Mononuclear cell (primary cell): ENCODE data around the gene CCDC183. TPM values are rescaled to one million over a fixed set of nuclear protein-coding genes. Genes with fewer than 3 reads are reported as not detected.

Source experiments
- H3K27me3 ChIP-seq: 2 replicates; pipeline ENCODE4 v1.6.0; 2011; ENCODE audit warnings: low read length, control low read depth; ENCODE audit not compliant: insufficient read depth
- H3K4me1 ChIP-seq: 2 replicates; pipeline ENCODE4 v1.5.1; 2011; ENCODE audit warnings: mild to moderate bottlenecking, low read length, control low read depth; ENCODE audit not compliant: insufficient read depth
- H3K4me3 ChIP-seq: 2 replicates; pipeline ENCODE4 v1.5.1; 2011; ENCODE audit warnings: mild to moderate bottlenecking, low read length, moderate library complexity
- H3K9me3 ChIP-seq: 2 replicates; pipeline ENCODE4 v1.5.1; 2011; ENCODE audit warnings: low read depth, mild to moderate bottlenecking, control low read depth, low read length
- total RNA-seq: library from RNA; depleted of rRNA; stranded (reverse); fragments of >200 nt; gene quantifications from one replicate; pipeline ENCODE4 v1.2.3, GENCODE V29; 2012

Gene CCDC183
- total RNA-seq, 1 donor, result 1.7 TPM

DNA sequence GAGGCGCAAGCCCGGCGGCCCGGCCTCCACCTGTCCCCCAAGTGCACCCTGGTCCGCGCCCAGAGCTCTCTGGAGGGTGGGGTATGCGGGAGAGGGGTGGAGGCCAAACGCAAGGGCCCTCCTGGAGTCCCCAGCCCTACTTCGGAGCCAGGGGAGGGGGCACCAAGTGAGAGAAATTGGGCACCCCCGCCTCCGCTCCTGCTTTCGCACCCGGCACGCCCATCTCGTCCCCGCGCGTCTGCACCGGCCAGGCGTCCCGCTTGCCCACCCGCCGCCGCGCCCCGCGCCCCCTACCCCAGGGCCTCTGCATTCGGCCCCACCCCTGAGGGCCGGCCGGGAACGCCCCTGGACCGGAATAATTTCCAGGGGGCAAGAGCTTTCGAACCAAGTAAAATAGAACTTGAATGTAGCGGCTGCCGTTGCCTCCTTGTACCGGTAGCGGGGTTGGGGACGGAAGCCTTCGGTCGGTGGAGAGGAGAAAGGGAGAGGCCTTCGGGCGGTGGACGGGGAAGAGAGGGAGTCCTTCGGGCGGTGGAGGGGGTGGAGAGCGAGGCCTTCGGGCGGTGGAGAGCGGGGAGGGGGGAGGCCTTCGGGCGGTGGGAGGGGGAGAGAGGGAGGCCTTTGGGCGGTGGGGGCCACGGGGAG lies 52.4 kb downstream of the CCDC183 start:
- H3K9me3 ChIP-seq, result no peaks in the 10 kb centered on the region
- H3K27me3 ChIP-seq, result peaks cover 22% of the 10 kb centered on the region
- H3K4me1 ChIP-seq, result peaks cover 38% of the 10 kb centered on the region
- H3K4me3 ChIP-seq, result peak overlapping the region; percentile 67

GRCh38 chr9:136849038-136849959 lies 53.2 kb downstream of the CCDC183 start, which contains the start of gene PHPT1:
PHPT1 (plus strand) TSS chr9:136849409; CDS start chr9:136849431, 22 bp downstream.
- H3K4me1 ChIP-seq, result peaks cover 33% of the 10 kb centered on the region
- peaks cover 18% of the 10 kb centered on the region for H3K27me3 ChIP-seq
- H3K9me3 ChIP-seq, result no peaks in the 10 kb centered on the region
- peak within 1 kb of the TSS; percentile 67 for H3K4me3 ChIP-seq

- Histone ChIP-seq H3K4me3 (peak overlapping the region; percentile 20), H3K4me1 (peaks cover 32% of the 10 kb centered on the region), H3K9me3 (no peaks in the 10 kb centered on the region), H3K27me3 (peaks cover 16% of the 10 kb centered on the region)
Measured at GRCh38 chr9:136849960-136850865, 54.1 kb downstream of the CCDC183 start.

GRCh38 chr9:136850866-136851775 lies 55.0 kb downstream of the CCDC183 start:
- H3K4me1 ChIP-seq, result peaks cover 32% of the 10 kb centered on the region
- no peak overlapping the region for H3K4me3 ChIP-seq
- peaks cover 8% of the 10 kb centered on the region for H3K27me3 ChIP-seq
- H3K9me3 ChIP-seq, result no peaks in the 10 kb centered on the region

DNA sequence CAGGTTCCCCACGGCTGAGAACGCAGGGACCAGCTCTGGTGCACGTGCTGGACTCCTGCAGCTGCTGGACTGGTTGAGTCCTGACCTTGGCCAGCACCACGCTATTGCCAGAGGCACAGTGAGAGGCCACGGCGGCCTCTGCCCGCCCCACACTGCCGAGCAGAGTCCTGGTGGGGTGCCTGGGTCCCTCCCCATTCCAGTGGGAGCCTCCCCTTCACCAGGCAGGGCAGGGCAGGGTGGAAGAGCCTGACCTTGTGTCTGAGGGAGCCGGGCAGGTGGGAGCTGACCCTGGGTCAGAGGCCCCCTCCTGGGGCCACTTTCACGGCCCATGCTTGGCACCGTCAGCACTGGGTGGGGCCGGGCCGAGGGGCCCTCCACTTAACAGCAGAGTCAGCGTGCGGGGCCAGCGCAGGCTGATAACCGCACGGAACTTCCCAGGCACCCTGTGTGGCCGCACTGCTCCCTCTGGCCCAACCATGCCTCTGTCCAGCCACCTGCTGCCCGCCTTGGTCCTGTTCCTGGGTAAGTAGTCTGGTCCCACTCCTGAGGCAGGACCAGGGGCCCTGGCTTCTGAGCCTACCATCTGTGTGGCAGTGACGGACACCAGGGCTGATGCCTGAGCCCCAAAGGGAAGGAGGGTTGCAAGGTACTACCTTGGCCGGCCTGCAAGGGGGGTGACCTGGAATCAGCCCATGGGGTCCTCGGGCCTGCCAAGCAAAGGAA lies 56.0 kb downstream of the CCDC183 start, which contains the start of gene MAMDC4:
MAMDC4 (plus strand) TSS at position 406 of the 723 bp plus-strand sequence; CDS start at position 477, 71 bp downstream.
- no peaks in the 10 kb centered on the region for H3K9me3 ChIP-seq

DNA sequence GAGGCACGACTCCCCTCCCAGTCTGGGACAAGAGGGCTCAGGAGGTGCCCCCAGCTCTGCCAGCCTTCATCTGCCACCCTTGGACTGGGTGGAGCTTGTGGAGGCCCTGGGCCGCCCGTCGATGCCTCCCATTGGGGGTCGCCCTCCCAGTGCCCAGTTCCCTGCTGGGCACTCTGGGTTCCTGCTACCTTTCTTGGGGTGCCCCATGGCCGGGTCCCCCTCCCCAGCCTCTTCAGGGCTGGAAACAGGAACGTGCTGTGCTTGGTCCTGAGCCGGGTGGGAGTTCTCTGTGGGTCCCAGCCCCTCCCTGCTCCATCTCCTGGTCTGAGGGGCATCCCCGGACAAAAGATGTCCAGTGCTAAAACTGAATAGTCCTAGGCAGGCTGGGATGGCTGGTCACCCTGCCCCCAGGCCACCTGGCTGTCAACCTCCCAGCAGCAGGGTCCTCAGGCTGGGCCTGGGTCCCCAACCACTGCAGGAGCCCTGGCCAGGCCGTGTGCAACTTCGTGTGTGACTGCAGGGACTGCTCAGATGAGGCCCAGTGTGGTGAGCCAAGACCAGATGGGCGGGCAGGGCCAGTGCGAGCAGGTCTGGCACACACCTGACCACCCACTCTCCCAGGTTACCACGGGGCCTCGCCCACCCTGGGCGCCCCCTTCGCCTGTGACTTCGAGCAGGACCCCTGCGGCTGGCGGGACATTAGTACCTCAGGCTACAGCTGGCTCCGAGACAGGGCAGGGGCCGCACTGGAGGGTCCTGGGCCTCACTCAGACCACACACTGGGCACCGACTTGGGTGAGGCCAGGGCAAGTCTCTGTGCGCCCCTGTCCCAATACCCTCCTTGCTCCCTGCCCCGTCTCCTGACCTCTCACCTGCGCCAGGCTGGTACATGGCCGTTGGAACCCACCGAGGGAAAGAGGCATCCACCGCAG lies 56.8 kb downstream of the CCDC183 start:
- Histone ChIP-seq H3K4me1 (peaks cover 16% of the 10 kb centered on the region), H3K9me3 (no peaks in the 10 kb centered on the region), H3K27me3 (peaks cover 2% of the 10 kb centered on the region), H3K4me3 (no peak overlapping the region)

More for the DNA sequence above, 56.0 kb downstream of the CCDC183 start, which contains the start of gene MAMDC4:
- Histone ChIP-seq H3K4me1 (peaks cover 22% of the 10 kb centered on the region), H3K27me3 (peaks cover 5% of the 10 kb centered on the region), H3K4me3 (no peak within 1 kb of the TSS)

DNA sequence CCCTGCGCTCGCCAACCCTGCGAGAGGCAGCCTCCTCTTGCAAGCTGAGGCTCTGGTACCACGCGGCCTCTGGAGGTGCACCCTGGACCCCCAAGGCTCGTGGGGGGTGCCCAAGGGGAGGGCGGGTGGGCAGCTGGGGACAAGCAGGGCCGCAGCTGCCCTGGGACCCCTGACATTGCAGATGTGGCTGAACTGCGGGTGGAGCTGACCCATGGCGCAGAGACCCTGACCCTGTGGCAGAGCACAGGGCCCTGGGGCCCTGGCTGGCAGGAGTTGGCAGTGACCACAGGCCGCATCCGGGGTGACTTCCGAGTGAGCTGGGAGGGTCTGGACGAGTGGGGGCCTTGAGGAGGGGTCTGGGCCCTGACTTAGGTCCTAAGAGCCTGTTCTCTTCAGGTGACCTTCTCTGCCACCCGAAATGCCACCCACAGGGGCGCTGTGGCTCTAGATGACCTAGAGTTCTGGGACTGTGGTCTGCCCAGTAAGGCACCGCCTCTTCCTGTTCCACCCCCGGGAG lies 57.5 kb downstream of the CCDC183 start:
- peaks cover 9% of the 10 kb centered on the region for H3K4me1 ChIP-seq
- H3K4me3 ChIP-seq, result no peak overlapping the region
- no peaks in the 10 kb centered on the region for H3K27me3 ChIP-seq
- H3K9me3 ChIP-seq, result no peaks in the 10 kb centered on the region

DNA sequence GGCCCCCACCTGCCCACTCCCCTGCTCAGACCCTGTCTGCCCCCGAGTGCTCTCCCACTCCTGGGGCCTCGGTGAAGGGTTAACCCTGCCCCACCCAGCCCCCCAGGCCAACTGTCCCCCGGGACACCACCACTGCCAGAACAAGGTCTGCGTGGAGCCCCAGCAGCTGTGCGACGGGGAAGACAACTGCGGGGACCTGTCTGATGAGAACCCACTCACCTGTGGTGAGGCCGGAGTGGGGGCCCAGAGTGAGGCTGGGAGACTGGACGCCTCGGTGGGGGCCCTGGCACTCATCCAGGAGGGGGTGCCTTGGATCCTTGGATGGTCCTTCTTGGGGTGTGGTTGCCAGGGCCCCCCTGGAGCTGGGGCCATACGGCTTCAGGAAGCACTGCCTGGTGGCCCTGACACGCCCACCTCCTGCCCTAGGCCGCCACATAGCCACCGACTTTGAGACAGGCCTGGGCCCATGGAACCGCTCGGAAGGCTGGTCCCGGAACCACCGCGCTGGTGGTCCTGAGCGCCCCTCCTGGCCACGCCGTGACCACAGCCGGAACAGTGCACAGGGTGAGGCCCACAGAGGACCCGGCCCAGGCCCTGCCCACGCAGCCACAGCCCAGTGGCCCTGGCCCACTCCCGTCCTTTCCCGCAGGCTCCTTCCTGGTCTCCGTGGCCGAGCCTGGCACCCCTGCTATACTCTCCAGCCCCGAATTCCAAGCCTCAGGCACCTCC lies 58.1 kb downstream of the CCDC183 start:
- peaks cover 9% of the 10 kb centered on the region for H3K4me1 ChIP-seq
- no peaks in the 10 kb centered on the region for H3K27me3 ChIP-seq
- H3K4me3 ChIP-seq, result no peak overlapping the region
- H3K9me3 ChIP-seq, result no peaks in the 10 kb centered on the region

- Histone ChIP-seq H3K4me3 (no peak overlapping the region), H3K9me3 (no peaks in the 10 kb centered on the region), H3K4me1 (peaks cover 6% of the 10 kb centered on the region), H3K27me3 (no peaks in the 10 kb centered on the region)
Measured at GRCh38 chr9:136854842-136855460, 58.8 kb downstream of the CCDC183 start.

GRCh38 chr9:136855461-136856078 lies 59.4 kb downstream of the CCDC183 start:
- no peaks in the 10 kb centered on the region for H3K4me1 ChIP-seq
- no peaks in the 10 kb centered on the region for H3K27me3 ChIP-seq
- no peaks in the 10 kb centered on the region for H3K9me3 ChIP-seq
- H3K4me3 ChIP-seq, result no peak overlapping the region

- H3K4me1 ChIP-seq, result no peaks in the 10 kb centered on the region
- no peaks in the 10 kb centered on the region for H3K9me3 ChIP-seq
- H3K4me3 ChIP-seq, result no peak overlapping the region
- no peaks in the 10 kb centered on the region for H3K27me3 ChIP-seq
Measured at GRCh38 chr9:136856079-136856476, 59.9 kb downstream of the CCDC183 start.
